Measurements from ENCODE around the gene PLCB2. TPM values are rescaled to one million over a fixed set of nuclear protein-coding genes. Genes with fewer than 3 reads are reported as not detected.

The PLCB2 gene
- polyA plus RNA-seq, 1 of the 3 experiments (the other 2 are of a cell fraction), result 0.15 TPM

DNA sequence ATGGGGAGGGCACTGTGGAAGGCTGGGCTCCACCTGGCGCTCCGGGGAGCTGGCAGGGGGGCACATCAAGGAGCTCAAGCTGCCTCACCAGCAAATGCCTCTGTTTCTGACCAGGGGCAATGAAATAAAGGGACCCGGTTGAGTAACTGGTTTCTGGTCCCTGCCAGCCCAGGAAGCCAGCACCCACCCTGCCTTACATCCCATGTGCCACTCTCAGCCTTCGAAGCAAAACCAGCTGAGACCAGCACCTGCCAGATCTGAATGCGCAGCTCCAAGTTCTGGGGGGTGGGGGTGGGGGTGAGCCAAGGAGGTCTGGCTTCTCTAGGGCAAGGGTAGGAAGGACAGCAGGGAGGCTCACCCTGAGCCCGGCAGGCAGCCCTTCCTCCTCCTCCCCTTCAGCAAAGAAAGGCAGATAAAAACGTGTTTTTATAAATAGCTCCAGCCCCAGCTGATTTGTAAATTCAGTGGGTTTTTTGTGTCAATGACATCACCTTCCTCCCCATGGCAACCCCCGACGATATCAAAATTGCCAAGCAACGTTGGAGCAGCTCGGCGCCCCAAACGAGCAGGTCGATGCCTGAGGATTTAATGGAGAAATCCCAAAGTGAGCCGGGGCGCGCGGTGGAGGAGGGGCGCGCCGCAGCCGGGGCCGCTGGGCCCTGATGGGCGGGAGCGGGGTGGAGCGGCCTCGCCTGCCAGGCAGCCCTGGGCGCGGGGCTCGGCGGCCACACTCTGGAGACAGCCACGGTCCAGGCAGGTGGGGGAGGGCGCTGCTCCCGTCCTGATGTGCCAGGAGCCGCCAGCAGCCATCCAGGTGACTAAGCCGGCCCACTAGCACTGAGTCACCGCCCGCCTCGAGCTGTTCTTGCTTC lies 69.0 kb downstream of the PLCB2 start, which contains the start of gene PAK6:
TSS of gene PAK6 (plus strand) at position 532 of the 872 bp plus-strand sequence. CDS start 25,723 bp downstream, outside the sequence.
- Histone ChIP-seq H3K4me1 (ENCODE audit: control insufficient read depth in 1 of 2, insufficient read depth in 2 of 2, low read depth in 1 of 2, low read length in 1 of 2) (peaks cover 5 to 24% of the 10 kb centered on the region in 2 experiments; a peak in 2 of 4 replicates), H3K27me3 (ENCODE audit: insufficient read depth) (peaks cover 3% of the 10 kb centered on the region; the same call in 1 of the 2 replicates), H4K20me1 (ENCODE audit: insufficient read depth) (peaks cover 5% of the 10 kb centered on the region; the same call in 1 of the 2 replicates), H3K9me2 (no peaks in the 10 kb centered on the region), H3F3A (replicated peaks; ENCODE audit: insufficient read depth) (peaks cover 4% of the 10 kb centered on the region), H3K4me2 (peak within 1 kb of the TSS; percentile 80), H2AFZ (ENCODE audit: low read depth) (0 out of 2 replicates have a peak within 1 kb of the TSS, but pooled peaks have one; percentile 38), H3K79me2 (ENCODE audit: insufficient read depth) (no peaks in the 10 kb centered on the region), H3K9ac (0 out of 2 replicates have a peak within 1 kb of the TSS, but pooled peaks have one; percentile 25), H3K4me3 (ENCODE audit: low read depth in 2 of 2, low read length in 1 of 2) (peak within 1 kb of the TSS; percentile 40 to 56), H3K36me3 (replicated peaks in 1 of 2; ENCODE audit: control insufficient read depth in 1 of 2, insufficient read depth in 2 of 2, low read length in 1 of 2) (no peaks in the 10 kb centered on the region), H3K9me3 (no peaks in the 10 kb centered on the region), H3K27ac (ENCODE audit: low read depth in 2 of 2, low read length in 1 of 2) (no peak within 1 kb of the TSS)
- CTCF ChIA-PET, result interaction anchor here (0.9 to 34.5 kb wide), 13 partner anchors 9 to 553 kb away, joined by 3 to 720 read pairs (median 4); no protein-coding TSS in a partner anchor
- TF ChIP-seq MXI1 (IDR thresholded peaks at IDR 0.05; ENCODE audit: low read depth, low read length) (peak; percentile 6; the same call in 1 of the 2 replicates), JUND (IDR thresholded peaks at IDR 0.05) (no peak), FOSL2 (IDR thresholded peaks at IDR 0.05; ENCODE audit: borderline replicate concordance, low read depth) (peak; percentile 55; the same call in 1 of the 2 replicates)
- TF ChIP-seq, protein P1, sequence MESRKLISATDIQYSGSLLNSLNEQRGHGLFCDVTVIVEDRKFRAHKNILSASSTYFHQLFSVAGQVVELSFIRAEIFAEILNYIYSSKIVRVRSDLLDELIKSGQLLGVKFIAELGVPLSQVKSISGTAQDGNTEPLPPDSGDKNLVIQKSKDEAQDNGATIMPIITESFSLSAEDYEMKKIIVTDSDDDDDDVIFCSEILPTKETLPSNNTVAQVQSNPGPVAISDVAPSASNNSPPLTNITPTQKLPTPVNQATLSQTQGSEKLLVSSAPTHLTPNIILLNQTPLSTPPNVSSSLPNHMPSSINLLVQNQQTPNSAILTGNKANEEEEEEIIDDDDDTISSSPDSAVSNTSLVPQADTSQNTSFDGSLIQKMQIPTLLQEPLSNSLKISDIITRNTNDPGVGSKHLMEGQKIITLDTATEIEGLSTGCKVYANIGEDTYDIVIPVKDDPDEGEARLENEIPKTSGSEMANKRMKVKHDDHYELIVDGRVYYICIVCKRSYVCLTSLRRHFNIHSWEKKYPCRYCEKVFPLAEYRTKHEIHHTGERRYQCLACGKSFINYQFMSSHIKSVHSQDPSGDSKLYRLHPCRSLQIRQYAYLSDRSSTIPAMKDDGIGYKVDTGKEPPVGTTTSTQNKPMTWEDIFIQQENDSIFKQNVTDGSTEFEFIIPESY (IDR thresholded peaks at IDR 0.05; ENCODE audit: borderline replicate concordance, low read depth), result no peak
- 34% methylated on average over 14 of the region's 39 CpGs for WGBS (ENCODE audit: low lambda C conversion rate)
- DNase-seq, result peak; percentile 92
- POLR2A ChIA-PET, result interaction anchor here (0.6 to 1.8 kb wide), 5 partner anchors 8 to 21 kb away, joined by 3 to 5 read pairs (median 3); no protein-coding TSS in a partner anchor

Other genes with a start within 250 kb of the PLCB2 start
- gene BMF, start 199.1 kb downstream of the PLCB2 start, polyA plus RNA-seq (2012; rRNA removed), result 0.72 and 1.0 TPM in 2 replicates
- gene BUB1B, start 146.9 kb downstream of the PLCB2 start, polyA plus RNA-seq (2012; rRNA removed), result 12.6 and 13.8 TPM in 2 replicates
- 0.07 and 0.16 TPM in 2 replicates for gene PAK6, start 68.9 kb downstream of the PLCB2 start, polyA plus RNA-seq (2012; rRNA removed)
- not detected in 2 replicates for gene ANKRD63, start 24.9 kb downstream of the PLCB2 start, polyA plus RNA-seq (2012; rRNA removed)
- gene INAFM2, start 15.8 kb upstream of the PLCB2 start, polyA plus RNA-seq (2012; rRNA removed), result 7.8 and 9.8 TPM in 2 replicates
- gene CCDC9B, start 33.0 kb upstream of the PLCB2 start, polyA plus RNA-seq (2012; rRNA removed), result 13.7 and 14.2 TPM in 2 replicates
- gene PHGR1, start 43.1 kb upstream of the PLCB2 start, polyA plus RNA-seq (2012; rRNA removed), result not detected in 2 replicates
- 0.08 and 0.12 TPM in 2 replicates for gene DISP2, start 50.3 kb upstream of the PLCB2 start, polyA plus RNA-seq (2012; rRNA removed)
- gene KNSTRN, start 74.8 kb upstream of the PLCB2 start, polyA plus RNA-seq (2012; rRNA removed), result 25.5 and 29.5 TPM in 2 replicates
- 54.2 and 73.8 TPM in 2 replicates for gene IVD, start 97.9 kb upstream of the PLCB2 start, polyA plus RNA-seq (2012; rRNA removed)
- 4.7 and 5.5 TPM in 2 replicates for gene BAHD1, start 133.0 kb upstream of the PLCB2 start, polyA plus RNA-seq (2012; rRNA removed)
- gene CHST14, start 163.0 kb upstream of the PLCB2 start, polyA plus RNA-seq (2012; rRNA removed), result 34.2 and 43.2 TPM in 2 replicates

Data from SK-N-SH (cell line).